GM18868 (cell line): Measurements from ENCODE around the gene DGKZ.

Source experiments
- ATAC-seq: cut with Tn5 transposase; IDR thresholded peaks from one replicate; pipeline ENCODE4 v1.9.1; 2021; ENCODE audit warnings: mild to moderate bottlenecking, moderate library complexity; ENCODE audit not compliant: unreplicated experiment

The DGKZ gene

GRCh38 chr11:46391578-46392420 is 44.5 kb downstream of the DGKZ start, which contains the start of gene CHRM4:
CHRM4 (minus strand) TSS chr11:46391776; CDS start chr11:46386557, 5,219 bp downstream.
- ATAC-seq = peak; percentile 22

- peak; percentile 51 for ATAC-seq
Measured at GRCh38 chr11:46392421-46393230, 45.4 kb downstream of the DGKZ start.

GRCh38 chr11:46393231-46393616 is 46.0 kb downstream of the DGKZ start:
- ATAC-seq = no peak

- ATAC-seq = no peak
Measured at GRCh38 chr11:46393759-46394158, 46.5 kb downstream of the DGKZ start.

GRCh38 chr11:46397526-46397925 is 50.3 kb downstream of the DGKZ start:
- no peak for ATAC-seq

GRCh38 chr11:46402957-46403902 is 56.0 kb downstream of the DGKZ start:
- ATAC-seq = no peak

DNA sequence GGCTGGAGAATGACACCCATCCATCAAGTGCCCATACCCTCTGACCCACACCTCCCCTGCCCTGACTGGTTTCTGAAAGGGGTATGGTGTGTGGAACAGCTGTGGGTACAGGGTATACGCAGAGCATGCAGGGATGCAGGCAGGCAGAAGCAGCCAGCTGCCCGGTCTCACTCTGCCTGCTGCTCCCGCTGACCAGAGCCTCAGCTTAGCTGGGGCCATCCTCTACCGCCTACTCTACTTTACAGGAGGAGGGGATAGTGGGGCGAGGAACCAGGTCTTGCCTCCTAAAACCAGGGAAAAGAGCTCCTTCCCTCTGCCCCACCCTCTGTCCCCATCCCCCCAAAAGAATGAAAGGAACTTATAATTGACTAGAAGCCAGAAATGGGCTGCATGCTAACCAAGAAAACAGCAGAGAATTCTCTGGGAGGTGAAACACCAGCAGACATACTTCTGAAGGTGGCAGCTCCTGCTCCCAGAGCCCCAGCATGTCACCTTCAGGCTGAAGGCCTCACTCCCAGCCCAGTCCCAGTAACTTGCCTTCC is 57.3 kb downstream of the DGKZ start:
- no peak for ATAC-seq

GRCh38 chr11:46407635-46408034 is 60.4 kb downstream of the DGKZ start:
- no peak for ATAC-seq

GRCh38 chr11:46408407-46408986 is 61.2 kb downstream of the DGKZ start:
- ATAC-seq = no peak

DNA sequence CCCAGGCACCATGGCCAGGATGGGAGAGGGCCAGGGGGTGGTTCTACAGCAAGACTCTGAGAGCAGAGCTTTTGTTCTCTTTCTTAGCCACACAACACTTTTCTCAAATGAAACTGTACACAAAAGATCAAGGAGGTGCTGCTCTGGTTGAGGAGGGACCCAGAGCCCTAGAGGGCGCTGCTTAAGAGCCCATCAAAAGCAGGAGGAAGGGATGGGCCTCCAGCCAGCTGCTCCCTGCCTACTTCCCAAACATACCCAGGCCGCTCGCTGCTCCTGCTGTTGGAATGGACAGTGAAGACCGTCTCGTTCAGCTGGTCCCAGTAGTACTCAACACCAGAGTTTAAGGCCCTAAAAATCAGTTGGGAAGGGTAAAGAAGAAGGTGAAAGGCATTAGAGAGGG is 62.8 kb downstream of the DGKZ start:
- no peak for ATAC-seq

DNA sequence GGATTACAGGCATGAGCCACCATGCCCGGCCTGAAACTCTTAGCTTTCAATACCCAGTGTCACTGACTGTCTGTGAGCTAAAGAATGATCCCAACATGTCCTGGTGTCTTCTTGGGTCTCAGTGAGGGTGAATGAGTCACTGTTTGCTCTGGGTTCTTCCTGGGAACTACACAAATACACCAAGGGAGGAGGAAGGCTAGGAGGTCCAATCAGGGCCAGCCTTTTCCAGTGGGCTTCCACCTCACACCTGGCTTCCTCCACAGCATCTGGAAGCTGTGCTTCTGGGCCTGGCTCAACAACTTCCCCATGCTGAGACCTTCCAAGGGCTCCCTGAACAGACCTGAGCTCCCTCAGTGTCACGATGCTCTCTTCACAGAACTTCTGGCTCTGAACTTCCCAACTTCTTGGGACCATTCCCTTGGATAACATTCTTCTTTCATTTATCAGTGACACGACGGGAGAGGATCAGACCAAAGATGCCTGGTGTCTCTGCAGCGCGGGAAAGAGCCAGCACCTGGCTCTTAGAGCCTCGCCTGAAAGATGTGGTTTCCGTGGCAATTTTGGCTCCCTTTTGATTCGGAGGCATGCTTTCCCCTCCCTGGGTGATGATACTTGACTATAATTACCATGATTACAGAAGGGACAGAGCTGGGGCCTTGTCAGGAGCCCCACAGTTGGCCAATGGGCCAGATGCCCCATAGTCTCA is 66.7 kb downstream of the DGKZ start:
- no peak for ATAC-seq

DNA sequence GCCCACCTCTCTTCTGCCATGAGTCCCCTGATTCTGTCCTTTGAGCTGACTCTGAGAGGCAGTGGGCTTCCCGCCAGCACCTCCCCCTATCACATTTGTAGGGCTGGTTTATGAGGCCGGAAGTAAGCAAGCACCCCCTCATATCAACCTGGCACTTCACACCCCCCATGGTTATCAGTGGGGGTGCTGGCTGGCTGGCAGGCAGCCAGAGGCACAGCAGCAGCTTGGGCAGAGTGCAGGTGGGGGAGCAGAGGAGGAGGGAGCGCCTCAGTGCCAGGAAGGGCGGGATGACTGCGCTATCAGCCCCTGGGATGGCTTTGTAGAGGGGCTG is 67.2 kb downstream of the DGKZ start:
- ATAC-seq = no peak

GRCh38 chr11:46414879-46415278 is 67.6 kb downstream of the DGKZ start:
- ATAC-seq = no peak

GRCh38 chr11:46417711-46418110 is 70.4 kb downstream of the DGKZ start:
- ATAC-seq = no peak

DNA sequence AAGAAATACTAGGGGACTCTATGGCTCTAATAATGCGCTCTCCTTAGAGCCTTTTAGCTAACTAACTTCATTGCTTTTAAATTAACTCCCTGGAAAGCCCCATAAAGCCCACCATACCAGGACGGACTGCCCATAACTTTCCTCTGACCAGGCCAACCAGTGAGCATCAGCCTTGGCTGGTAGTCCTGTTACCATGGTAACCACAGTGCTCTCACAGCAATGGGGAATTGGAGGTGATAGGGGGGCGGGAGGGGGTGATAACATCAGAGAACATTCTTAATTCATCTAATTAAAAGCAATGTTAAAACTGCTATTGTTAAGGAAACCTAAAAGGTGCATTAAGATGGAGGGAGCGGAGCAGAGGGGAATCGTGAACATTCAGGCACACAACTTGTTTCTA is 71.5 kb downstream of the DGKZ start:
- no peak for ATAC-seq

DNA sequence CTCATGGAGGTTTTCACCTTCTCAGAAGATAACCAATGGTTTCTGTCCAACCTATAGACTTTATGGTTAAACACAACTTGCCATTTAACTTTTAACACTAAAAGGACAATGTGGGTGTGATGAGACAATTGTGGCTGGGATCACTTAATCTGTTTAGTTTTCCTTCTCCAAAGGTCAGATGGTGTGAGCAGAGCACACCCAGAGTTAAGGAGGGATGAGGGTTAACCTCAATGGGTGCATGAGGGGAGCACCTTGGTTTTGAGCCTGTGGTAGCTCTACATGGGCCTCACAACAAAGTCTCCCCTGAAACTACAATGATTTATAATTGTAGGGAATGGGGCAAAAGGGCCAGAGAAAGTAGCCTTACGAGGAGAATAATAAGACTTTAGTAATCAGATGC is 73.2 kb downstream of the DGKZ start:
- ATAC-seq = no peak

- ATAC-seq = no peak
Measured at GRCh38 chr11:46421257-46421880, 74.1 kb downstream of the DGKZ start.

GRCh38 chr11:46422588-46422987 is 75.3 kb downstream of the DGKZ start:
- no peak for ATAC-seq

DNA sequence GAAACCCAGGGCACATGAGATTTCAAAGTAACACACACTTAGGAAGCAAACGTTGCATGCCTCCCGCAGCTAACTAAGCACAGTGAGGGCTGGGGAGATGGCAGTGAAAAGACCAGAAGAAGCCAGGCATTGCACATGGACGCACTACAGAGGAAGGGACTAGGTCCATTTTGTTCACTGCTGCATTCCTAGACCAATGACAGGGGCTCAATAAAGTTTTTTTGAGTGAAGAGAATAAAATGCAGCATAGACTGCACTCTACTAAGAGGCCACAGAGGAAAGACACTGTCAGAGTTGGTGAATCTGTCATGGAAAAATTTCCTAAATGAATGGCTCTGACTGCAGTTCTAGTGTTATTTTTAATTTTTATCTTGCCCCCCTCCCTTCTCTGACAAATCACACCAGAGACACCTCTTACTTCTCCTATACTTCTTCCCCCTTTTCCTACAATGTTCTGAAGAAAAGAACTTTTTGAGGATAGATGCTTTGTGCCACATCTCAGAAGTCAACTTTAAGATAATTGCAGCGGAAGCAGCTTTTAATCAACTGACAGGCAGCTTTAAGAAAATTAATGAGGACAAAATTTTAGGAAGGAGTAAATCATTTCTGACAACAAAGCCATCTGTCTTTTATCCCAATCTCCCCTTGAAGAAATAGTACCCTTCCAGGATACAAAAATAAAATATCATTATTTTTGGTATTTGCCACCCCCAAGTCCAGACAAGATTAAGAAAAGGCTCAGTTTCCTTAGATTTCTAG is 79.1 kb downstream of the DGKZ start:
- no peak for ATAC-seq
